Lung microvascular endothelial cell (primary cell): ENCODE measurements around the gene SLCO4C1. TPM values are rescaled to one million over a fixed set of nuclear protein-coding genes. Genes with fewer than 3 reads are reported as not detected.
"Not testable (repeated sequence)": the region's sequence is repeated elsewhere in the genome, so short reads cannot be mapped to it uniquely, and the experiment has no call there.

Experiments used
- DNase-seq, 2 donors: peaks; one replicate each; pipeline versions ENCODE4 v3.0.0 to v3.0.0-alpha.2; 2010; ENCODE audit warnings: low read depth in 2 of 2
- total RNA-seq: library from RNA; depleted of rRNA; stranded (reverse); fragments of >200 nt; gene quantifications from 2 replicates; pipeline ENCODE4 v1.2.1, GENCODE V29; 2014

SLCO4C1 gene, protein sequence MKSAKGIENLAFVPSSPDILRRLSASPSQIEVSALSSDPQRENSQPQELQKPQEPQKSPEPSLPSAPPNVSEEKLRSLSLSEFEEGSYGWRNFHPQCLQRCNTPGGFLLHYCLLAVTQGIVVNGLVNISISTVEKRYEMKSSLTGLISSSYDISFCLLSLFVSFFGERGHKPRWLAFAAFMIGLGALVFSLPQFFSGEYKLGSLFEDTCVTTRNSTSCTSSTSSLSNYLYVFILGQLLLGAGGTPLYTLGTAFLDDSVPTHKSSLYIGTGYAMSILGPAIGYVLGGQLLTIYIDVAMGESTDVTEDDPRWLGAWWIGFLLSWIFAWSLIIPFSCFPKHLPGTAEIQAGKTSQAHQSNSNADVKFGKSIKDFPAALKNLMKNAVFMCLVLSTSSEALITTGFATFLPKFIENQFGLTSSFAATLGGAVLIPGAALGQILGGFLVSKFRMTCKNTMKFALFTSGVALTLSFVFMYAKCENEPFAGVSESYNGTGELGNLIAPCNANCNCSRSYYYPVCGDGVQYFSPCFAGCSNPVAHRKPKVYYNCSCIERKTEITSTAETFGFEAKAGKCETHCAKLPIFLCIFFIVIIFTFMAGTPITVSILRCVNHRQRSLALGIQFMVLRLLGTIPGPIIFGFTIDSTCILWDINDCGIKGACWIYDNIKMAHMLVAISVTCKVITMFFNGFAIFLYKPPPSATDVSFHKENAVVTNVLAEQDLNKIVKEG
- not detected in 2 replicates for total RNA-seq

GRCh38 chr5:102296178-102296817, at the start of gene SLCO4C1:
Gene SLCO4C1 (minus strand): TSS chr5:102296284. CDS start chr5:102296262, 22 bp downstream.
- DNase-seq = peak; percentile 0 to 48

- DNase-seq = no peak
These were observed 45.7 kb upstream of the SLCO4C1 start for GRCh38 chr5:102341681-102342288.

- DNase-seq = no peak
These were observed 28.6 kb upstream of the SLCO4C1 start for GRCh38 chr5:102324714-102325113.

DNA sequence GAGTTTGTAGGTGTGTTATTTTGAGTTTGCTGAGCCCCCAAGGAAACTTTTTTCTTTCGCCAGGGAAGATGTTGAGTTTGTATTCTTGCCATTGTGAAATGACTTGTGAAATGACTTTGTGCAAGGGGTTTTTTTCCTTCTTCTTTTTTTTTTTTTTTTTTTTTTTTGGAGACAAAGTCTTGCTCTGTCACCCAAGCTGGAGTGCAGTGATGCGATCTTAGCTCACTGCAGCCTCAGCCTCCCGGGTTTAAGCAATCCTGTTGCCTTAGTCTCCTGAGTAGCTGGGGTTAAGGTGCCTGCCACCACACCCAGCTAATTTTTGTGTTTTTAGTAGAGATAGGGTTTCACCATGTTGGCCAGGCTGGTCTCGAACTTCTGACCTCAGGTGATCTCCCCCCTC, 22.7 kb upstream of the SLCO4C1 start:
- DNase-seq = not testable (repeated sequence)

DNA sequence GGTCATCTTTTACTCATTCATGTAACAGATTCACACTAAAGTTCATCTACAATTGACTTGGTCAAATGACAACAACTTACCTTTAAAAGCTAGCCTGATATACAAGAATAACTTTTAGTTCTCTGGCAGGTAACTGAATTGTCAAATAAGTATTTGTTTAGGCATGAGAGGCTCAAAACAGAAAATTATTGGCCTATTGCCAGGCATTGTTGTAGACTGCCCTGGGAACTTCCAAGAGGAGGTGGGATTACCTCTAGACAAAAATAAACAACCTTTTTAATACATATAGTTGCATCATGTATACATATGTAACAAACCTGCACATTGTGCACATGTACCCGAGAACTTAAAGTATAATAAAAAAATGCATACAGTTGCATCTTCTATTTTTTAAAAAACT, 18.2 kb upstream of the SLCO4C1 start:
- peak in 1 of 2 donors; percentile 56 for DNase-seq

DNA sequence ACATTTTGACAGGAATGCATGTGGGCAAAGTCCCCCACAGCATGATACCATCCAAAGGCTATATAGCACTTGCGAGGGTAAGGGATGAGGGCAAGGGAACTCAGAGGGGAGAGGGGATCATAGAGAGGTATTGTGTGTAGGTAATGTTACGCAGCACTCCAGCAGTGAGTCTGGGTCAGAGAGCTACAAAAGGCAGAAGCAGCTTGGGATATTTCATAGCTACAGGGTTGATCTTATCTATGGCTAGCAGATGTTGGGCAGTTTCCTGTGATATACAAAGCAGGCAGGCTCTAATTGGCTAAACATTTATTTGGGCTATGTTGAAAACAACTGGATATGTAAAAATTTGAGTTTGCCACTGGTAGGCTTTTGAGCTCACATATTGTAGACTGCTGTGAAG, 17.8 kb upstream of the SLCO4C1 start:
- peak in 1 of 2 donors; percentile 62 for DNase-seq

DNA sequence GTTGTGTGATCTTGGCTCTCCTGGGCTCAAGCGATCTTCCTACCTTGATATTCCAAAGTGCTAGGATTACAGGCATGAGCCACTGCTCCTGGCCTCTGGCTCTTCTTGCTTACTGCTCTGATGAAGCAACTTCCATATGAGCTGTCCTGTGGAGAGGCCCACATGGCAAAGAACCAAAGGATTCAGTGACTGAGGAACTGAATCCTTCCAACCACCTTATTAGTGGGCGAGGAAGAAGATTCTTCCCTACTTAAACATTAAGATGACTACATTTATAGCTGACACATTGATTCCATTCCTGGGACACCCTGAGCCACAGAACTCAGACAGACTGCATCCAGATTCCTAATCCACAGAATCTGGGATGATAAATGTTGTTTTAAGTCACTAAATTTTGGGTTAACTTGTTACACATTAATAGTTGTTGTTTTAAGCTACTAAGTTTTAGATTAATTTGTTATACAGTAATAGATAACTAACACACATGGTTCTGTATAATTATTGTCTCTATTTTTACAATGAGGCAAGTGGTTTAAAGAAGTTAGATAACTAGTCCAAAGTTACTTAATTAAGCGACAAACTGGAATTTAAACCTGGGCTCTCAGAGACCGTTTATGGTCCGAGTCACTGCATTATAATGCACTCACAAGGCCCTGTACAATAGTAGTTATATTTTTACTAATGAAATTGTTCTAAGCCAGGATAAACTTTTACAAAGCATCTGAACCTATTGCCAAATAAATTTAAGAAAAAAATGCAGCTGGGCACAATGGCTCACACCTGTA, 16.7 kb upstream of the SLCO4C1 start:
- no peak for DNase-seq

- DNase-seq = no peak
These were observed 13.5 kb upstream of the SLCO4C1 start for GRCh38 chr5:102309586-102309985.

DNA sequence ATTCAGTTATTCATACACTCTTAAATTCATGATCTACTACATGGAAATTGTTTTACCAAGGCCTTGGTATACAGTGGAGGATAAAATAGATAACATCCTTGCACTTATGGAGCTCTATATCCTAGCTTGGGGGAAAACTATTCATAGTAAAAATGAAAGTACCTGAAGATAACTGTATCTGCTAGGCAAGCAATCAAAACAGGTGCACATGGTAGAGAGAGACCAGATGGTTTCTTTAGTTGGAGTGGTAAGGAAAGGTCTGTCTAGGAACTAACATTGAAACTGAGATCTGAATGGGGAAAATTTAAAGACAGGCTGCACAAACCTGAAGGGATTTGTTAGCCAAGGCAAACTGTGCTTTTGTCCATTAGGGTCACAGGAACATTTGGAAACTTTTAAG, 11.1 kb upstream of the SLCO4C1 start:
- no peak for DNase-seq

DNA sequence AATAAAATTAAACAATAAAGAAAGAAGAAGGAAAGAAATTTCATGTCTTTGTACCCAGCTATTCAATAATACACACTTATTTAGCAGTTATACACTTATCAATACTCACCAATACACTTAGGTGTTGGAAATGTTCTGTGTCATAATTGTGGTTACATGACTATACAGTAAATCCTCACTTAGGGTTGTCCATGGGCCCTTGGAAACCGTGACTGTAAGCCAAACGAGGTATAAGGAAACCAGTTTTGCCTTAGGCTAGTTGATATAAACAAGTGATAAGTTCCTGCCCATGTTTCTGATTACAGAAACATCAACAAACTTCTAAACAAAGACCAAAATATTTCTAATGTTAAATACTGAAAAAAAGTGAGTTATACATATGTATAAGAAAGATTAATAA, 10.0 kb upstream of the SLCO4C1 start:
- no peak for DNase-seq

DNA sequence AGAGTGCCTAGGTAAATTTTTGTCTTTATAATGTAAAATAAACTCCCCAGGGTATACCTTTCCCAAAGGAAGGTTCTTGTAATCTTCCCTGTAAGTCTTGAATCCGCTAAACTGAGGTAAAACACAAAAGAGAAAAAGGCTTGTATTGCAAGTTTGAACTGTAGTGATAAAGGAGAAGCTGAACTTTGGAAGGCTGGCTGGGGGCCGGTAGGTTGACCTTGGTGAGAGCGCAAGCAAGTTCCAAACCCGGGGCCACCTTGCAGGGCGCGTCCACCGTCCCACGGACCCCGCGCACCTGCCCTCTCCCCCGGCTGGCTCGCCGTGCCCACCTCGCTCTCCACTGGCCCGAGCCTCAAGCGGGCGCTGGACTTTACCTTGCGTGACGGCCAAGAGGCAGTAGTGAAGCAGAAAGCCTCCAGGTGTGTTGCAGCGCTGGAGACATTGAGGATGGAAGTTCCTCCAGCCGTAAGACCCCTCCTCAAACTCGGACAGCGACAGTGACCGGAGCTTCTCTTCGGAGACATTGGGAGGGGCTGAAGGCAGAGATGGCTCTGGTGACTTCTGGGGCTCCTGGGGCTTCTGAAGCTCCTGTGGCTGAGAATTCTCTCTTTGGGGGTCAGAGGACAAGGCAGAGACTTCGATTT, 428 bp downstream of the SLCO4C1 start:
- no peak for DNase-seq

- no peak for DNase-seq
These were observed 1.1 kb downstream of the SLCO4C1 start for GRCh38 chr5:102294886-102295395.

GRCh38 chr5:102290004-102290403, 6.1 kb downstream of the SLCO4C1 start:
- no peak for DNase-seq

- no peak for DNase-seq
These were observed 6.7 kb downstream of the SLCO4C1 start for GRCh38 chr5:102289251-102289899.

- no peak for DNase-seq
These were observed 7.5 kb downstream of the SLCO4C1 start for GRCh38 chr5:102288630-102289029.

GRCh38 chr5:102286476-102286875, 9.6 kb downstream of the SLCO4C1 start:
- DNase-seq = no peak

DNA sequence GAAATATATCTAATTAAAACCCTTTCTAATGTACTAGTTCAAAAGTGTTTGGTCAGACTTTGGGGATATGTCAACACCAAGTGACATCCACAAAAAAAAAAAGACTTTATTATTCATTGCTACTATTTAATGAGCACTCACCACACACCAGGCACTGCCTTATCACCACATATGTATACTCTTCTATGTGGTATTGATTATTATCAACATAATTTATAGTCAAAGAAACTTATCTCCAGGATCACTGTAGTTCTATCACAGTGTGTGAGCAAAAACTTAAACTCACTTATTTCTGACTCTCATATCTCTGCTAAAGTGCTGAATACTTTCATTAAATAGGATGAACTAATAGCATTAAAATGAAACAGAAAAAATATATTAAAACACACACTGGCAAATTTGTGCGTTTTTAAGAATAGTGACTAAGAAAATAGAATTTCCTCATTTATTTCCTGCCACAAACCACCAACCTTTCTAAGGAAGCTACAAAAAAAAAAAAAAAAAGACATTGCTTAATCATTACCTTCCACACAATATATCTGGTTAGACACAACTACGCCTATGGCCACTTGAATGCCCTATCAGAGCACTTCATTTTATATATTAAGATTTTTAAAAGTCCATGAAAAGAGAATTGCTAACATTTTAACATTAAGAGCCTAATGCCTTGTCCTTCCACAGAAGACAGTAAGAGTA, 12.8 kb downstream of the SLCO4C1 start:
- DNase-seq = no peak

DNA sequence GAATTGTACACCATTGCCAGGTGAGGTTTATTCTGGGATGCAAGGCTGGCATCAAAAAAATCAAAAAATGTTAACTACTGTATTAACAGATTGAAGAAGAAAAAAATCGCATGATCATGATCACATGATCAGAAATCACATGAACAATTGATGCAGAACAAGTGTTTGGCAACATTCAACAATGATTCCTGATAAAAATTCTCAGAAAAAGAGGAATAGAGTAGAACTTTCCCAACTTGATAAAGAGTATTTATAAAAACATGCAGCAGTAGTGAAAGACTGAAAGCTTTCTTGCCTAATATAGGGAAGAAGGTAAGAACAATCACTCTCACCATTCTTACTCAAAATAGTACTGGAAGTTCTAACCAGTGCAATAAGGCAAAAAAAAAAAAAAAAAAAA, 16.4 kb downstream of the SLCO4C1 start:
- DNase-seq = no peak

DNA sequence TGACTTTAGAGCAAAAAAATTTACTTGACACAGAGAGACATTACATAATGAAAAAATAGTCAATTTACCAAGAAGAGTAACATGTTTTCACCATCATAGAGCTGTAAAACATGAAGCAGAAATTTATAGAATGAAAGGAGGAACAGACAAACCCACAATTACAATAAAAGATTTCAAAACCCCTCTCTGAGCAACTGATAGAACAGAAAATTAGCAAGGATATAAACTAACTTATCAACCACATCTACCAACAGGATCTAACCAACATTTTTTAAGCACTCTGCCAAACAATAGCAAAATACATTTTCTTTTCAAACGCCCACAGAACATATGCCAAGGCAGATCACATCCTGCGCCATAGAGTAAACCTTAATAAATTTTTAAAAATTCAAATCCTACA, 17.9 kb downstream of the SLCO4C1 start:
- DNase-seq = no peak
